Smooth muscle cell (in vitro differentiated cells): ENCODE measurements around the gene INAFM2. TPM values are rescaled to one million over a fixed set of nuclear protein-coding genes. Genes with fewer than 3 reads are reported as not detected.

Experiments
- DNase-seq: peaks from one replicate; lab custom pipeline; 2025; ENCODE audit not compliant: unreplicated experiment; lab: John Stamatoyannopoulos, UW
- H2AFZ ChIP-seq: fragments of 200-600 bp; sonication (generic); 2 replicates; pipeline ENCODE4 v1.6.0; 2016; ENCODE audit warnings: antibody characterized with exemption, low read depth, mild to moderate bottlenecking
- H3F3A ChIP-seq: fragments of 200-600 bp; sonication (generic); 2 replicates; pipeline ENCODE4 v1.6.0; 2017; ENCODE audit warnings: antibody characterized with exemption, low read depth
- H3K27ac ChIP-seq: fragments of 200-600 bp; sonication (generic); 2 replicates; pipeline ENCODE4 v1.5.1; 2016; ENCODE audit warnings: low read depth, mild to moderate bottlenecking
- H3K27me3 ChIP-seq: fragments of 200-600 bp; sonication (generic); 2 replicates; pipeline ENCODE4 v1.6.1; 2016; ENCODE audit warnings: low read depth, mild to moderate bottlenecking
- H3K36me3 ChIP-seq: fragments of 200-600 bp; sonication (generic); 2 replicates; pipeline ENCODE4 v1.5.1; 2016; ENCODE audit warnings: low read depth
- H3K4me1 ChIP-seq: fragments of 200-600 bp; sonication (generic); 2 replicates; pipeline ENCODE4 v1.5.1; 2016; ENCODE audit warnings: low read depth
- H3K4me2 ChIP-seq: fragments of 200-600 bp; sonication (generic); 2 replicates; pipeline ENCODE4 v1.6.0; 2016; ENCODE audit warnings: mild to moderate bottlenecking
- H3K4me3 ChIP-seq: fragments of 200-600 bp; sonication (generic); 2 replicates; pipeline ENCODE4 v1.5.1; 2016; ENCODE audit warnings: mild to moderate bottlenecking
- H3K79me2 ChIP-seq: fragments of 200-600 bp; sonication (generic); 2 replicates; pipeline ENCODE4 v1.6.0; 2016; ENCODE audit warnings: low read depth, mild to moderate bottlenecking
- H3K9ac ChIP-seq: fragments of 200-600 bp; sonication (generic); 2 replicates; pipeline ENCODE4 v1.6.0; 2016; ENCODE audit warnings: low read depth
- H3K9me3 ChIP-seq: fragments of 200-600 bp; sonication (generic); replicated peaks from 2 replicates; pipeline ENCODE4 v1.5.1; 2016; ENCODE audit warnings: low read depth
- H4K20me1 ChIP-seq: fragments of 200-600 bp; sonication (generic); 2 replicates; pipeline ENCODE4 v1.6.0; 2016; ENCODE audit warnings: low read depth
- CTCF ChIP-seq: fragments of 200-600 bp; sonication (generic); IDR thresholded peaks from 2 replicates; pipeline ENCODE4 v1.5.1; 2017; ENCODE audit warnings: borderline replicate concordance, mild to moderate bottlenecking, antibody characterized with exemption; ENCODE audit not compliant: insufficient read depth, poor library complexity, severe bottlenecking
- WGBS: methylation state at CpG from one replicate; pipeline ENCODE4 v1.1.7; 2016; ENCODE audit warnings: low lambda C conversion rate; 5-methylcytosine and 5-hydroxymethylcytosine counted together
- polyA plus RNA-seq: library from polyadenylated mRNA; unstranded; fragments of >200 nt; fragmentation: Nextera tagmentation; extraction: Ambion mirVana; gene quantifications from 2 replicates; pipeline ENCODE4 v1.2.1, GENCODE V29; 2016
- total RNA-seq: library from RNA; depleted of rRNA; stranded (reverse); fragments of >200 nt; gene quantifications from 2 replicates; pipeline ENCODE4 v1.2.3, GENCODE V29; 2014

The INAFM2 gene
- total and polyA plus RNA-seq, 2 experiments from 2014 or later: 23.9 to 28.1 TPM

DNA sequence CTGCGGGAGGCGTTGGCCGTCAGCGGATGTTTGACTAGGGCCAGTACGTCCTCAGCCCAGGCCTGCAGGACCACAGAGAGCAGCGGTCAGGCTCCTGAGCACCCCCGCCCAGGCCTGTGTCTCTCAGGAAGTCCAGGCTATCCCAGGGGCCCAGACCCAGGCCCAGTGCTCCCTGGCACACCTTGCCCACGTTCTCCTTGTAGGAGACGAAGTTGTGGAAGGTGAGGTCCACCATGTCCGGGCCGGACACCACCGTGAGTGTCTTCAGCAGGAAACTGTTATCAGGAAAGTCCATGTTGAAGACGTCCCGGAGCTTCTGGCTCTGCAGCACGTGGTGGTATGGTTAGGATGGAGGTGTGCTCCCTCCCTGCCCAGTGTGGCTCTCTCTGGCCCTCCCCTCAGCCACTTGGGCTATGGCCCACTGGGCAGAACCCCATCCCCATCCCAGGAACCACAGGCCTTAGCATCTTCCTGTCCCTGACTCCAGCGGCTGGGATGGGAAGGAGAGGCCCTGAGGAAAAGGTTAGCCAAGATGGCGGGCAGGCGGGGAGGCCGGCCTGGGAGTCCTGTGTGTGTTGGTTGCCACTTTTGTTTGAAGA lies 21.1 kb upstream of the INAFM2 start:
- no peak for DNase-seq
- H3K27me3 ChIP-seq: peaks cover 26% of the 10 kb centered on the region
- WGBS: 96% methylated on average over 19 of the region's 19 CpGs

DNA sequence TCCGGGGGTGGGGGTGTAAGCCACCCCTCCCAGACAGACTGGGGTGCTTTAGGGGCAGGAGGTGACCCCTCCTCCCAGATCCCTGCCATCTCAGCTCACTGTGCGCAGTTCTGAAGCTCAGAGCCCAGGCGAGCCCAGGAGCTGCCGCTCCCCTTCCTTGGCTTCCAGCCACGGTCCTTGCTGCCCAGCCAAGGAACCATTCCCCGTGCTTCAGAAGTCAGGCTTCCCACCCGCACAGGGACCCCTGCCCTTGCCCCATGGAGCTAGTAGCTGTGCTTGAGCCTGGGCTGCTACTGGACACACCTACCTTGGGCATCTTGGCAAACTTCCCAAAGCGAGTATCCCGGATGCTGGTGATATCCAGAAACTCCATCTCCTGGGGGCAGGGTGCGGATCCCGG lies 20.5 kb upstream of the INAFM2 start:
- Histone ChIP-seq H3K4me1 (peaks cover 21% of the 10 kb centered on the region), H3K36me3 (no peaks in the 10 kb centered on the region), H3K4me2 (no peak overlapping the region), H3K9ac (no peak overlapping the region), H3K4me3 (no peak overlapping the region), H3F3A (no peaks in the 10 kb centered on the region), H2AFZ (no peak overlapping the region), H3K27ac (no peak overlapping the region), H4K20me1 (no peaks in the 10 kb centered on the region), H3K27me3 (peaks cover 26% of the 10 kb centered on the region), H3K79me2 (no peaks in the 10 kb centered on the region), H3K9me3 (no peaks in the 10 kb centered on the region)
- DNase-seq: no peak
- no peak for TF ChIP-seq CTCF
- WGBS: 89% methylated on average over 10 of the region's 11 CpGs

More for the DNA sequence above, 21.1 kb upstream of the INAFM2 start:
- Histone ChIP-seq H3K4me1 (peaks cover 15% of the 10 kb centered on the region), H3K4me3 (no peak overlapping the region), H3K9ac (no peak overlapping the region), H3K36me3 (no peaks in the 10 kb centered on the region), H3K79me2 (no peaks in the 10 kb centered on the region), H3F3A (no peaks in the 10 kb centered on the region), H2AFZ (no peak overlapping the region), H3K9me3 (no peaks in the 10 kb centered on the region), H3K4me2 (no peak overlapping the region), H3K27ac (no peak overlapping the region), H4K20me1 (no peaks in the 10 kb centered on the region)
- TF ChIP-seq CTCF: no peak

GRCh38 chr15:40303576-40303975 lies 19.9 kb upstream of the INAFM2 start:
- H3K27me3 ChIP-seq: peaks cover 26% of the 10 kb centered on the region
- H2AFZ ChIP-seq: no peak overlapping the region
- no peaks in the 10 kb centered on the region for H3K79me2 ChIP-seq
- no peak overlapping the region for H3K27ac ChIP-seq
- H3F3A ChIP-seq: no peaks in the 10 kb centered on the region
- WGBS: 100% methylated on average over 2 of the region's 2 CpGs
- no peaks in the 10 kb centered on the region for H3K9me3 ChIP-seq
- H3K4me2 ChIP-seq: no peak overlapping the region
- DNase-seq: no peak
- no peak overlapping the region for H3K9ac ChIP-seq
- H3K36me3 ChIP-seq: no peaks in the 10 kb centered on the region
- H3K4me3 ChIP-seq: no peak overlapping the region
- TF ChIP-seq CTCF: no peak
- no peaks in the 10 kb centered on the region for H4K20me1 ChIP-seq
- peaks cover 21% of the 10 kb centered on the region for H3K4me1 ChIP-seq

GRCh38 chr15:40305281-40305680 lies 18.2 kb upstream of the INAFM2 start:
- H3K4me3 ChIP-seq: no peak overlapping the region
- H3K4me2 ChIP-seq: no peak overlapping the region
- no peaks in the 10 kb centered on the region for H3K79me2 ChIP-seq
- 88% methylated on average over 4 of the region's 4 CpGs for WGBS
- no peak for DNase-seq
- no peak overlapping the region for H3K27ac ChIP-seq
- H3K27me3 ChIP-seq: peaks cover 33% of the 10 kb centered on the region
- peaks cover 7% of the 10 kb centered on the region for H3F3A ChIP-seq
- H4K20me1 ChIP-seq: no peaks in the 10 kb centered on the region
- no peak overlapping the region for H2AFZ ChIP-seq
- no peak overlapping the region for H3K9ac ChIP-seq
- TF ChIP-seq CTCF: no peak
- no peaks in the 10 kb centered on the region for H3K36me3 ChIP-seq
- H3K9me3 ChIP-seq: no peaks in the 10 kb centered on the region
- H3K4me1 ChIP-seq: peaks cover 26% of the 10 kb centered on the region
